SK-N-SH treated with all-trans-retinoic acid at 6 μM for 48 hours (cell line): ENCODE measurements around the gene MEPCE.
A peak's percentile ranks its signal among the peaks of the same experiment; 100 is the strongest.

ENCODE experiments used
- ATAC-seq: fragments of 200-7000 bp; cut with Tn5 transposase; 3 replicates; pipeline ENCODE4 v1.9.1; 2020; ENCODE audit warnings: mild to moderate bottlenecking, moderate library complexity
- ARNTL ChIP-seq: fragments of 450-650 bp; formaldehyde crosslinking; IDR thresholded peaks from 2 replicates; pipeline ENCODE4 v1.5.0; 2020; ENCODE audit warnings: low read depth, mild to moderate bottlenecking, moderate library complexity, borderline replicate concordance
- BACH2 ChIP-seq: fragments of 250-450 bp; sonication (Bioruptor Pico); IDR thresholded peaks from 2 replicates; pipeline ENCODE4 v1.9.0; 2021; ENCODE audit warnings: mild to moderate bottlenecking, borderline replicate concordance
- CSDC2 ChIP-seq: fragments of 250-450 bp; sonication (Bioruptor Pico); IDR thresholded peaks from 2 replicates; pipeline ENCODE4 v1.5.0; 2020; ENCODE audit warnings: mild to moderate bottlenecking, moderate library complexity
- ESRRG ChIP-seq: fragments of 250-450 bp; sonication (Bioruptor Pico); IDR thresholded peaks from 2 replicates; pipeline ENCODE4 v1.6.1; 2021; ENCODE audit warnings: mild to moderate bottlenecking
- GLIS3 ChIP-seq: fragments of 250-450 bp; sonication (Bioruptor Pico); IDR thresholded peaks from 2 replicates; pipeline ENCODE4 v1.5.0; 2020; ENCODE audit warnings: mild to moderate bottlenecking, moderate library complexity
- ISL1 ChIP-seq: fragments of 250-450 bp; sonication (Bioruptor Pico); IDR thresholded peaks from 2 replicates; pipeline ENCODE4 v2.1.2; 2022; ENCODE audit warnings: mild to moderate bottlenecking, moderate library complexity
- OSR1 ChIP-seq: fragments of 250-450 bp; sonication (Bioruptor Pico); IDR thresholded peaks from 2 replicates; pipeline ENCODE4 v1.8.0; 2022; ENCODE audit warnings: moderate library complexity, mild to moderate bottlenecking, inconsistent platforms
- TCF4 ChIP-seq: fragments of 250-450 bp; sonication (Bioruptor Pico); IDR thresholded peaks from 2 replicates; pipeline ENCODE4 v1.8.0; 2021; ENCODE audit warnings: mild to moderate bottlenecking, moderate library complexity, borderline replicate concordance
- TOX ChIP-seq: fragments of 250-450 bp; sonication (Bioruptor Pico); IDR thresholded peaks from 2 replicates; pipeline ENCODE4 v1.8.0; 2021; ENCODE audit warnings: mild to moderate bottlenecking, moderate library complexity, borderline replicate concordance
- ZC3H10 ChIP-seq: fragments of 250-450 bp; sonication (Bioruptor Pico); IDR thresholded peaks from 2 replicates; pipeline ENCODE4 v1.5.1; 2021; ENCODE audit warnings: mild to moderate bottlenecking, moderate library complexity
- ZFP3 ChIP-seq: fragments of 250-450 bp; sonication (Bioruptor Pico); IDR thresholded peaks from 2 replicates; pipeline ENCODE4 v1.5.0; 2020; ENCODE audit warnings: mild to moderate bottlenecking, moderate library complexity
- ZFP30 ChIP-seq: fragments of 450-650 bp; formaldehyde crosslinking; IDR thresholded peaks from 2 replicates; pipeline ENCODE4 v1.5.0; 2022; ENCODE audit warnings: mild to moderate bottlenecking, moderate library complexity
- ZNF565 ChIP-seq: fragments of 450-650 bp; formaldehyde crosslinking; conservative IDR thresholded peaks from 2 replicates; pipeline ENCODE4 v1.5.0; 2020; ENCODE audit warnings: low read depth, mild to moderate bottlenecking, moderate library complexity
- ZNF70 ChIP-seq: fragments of 450-650 bp; formaldehyde crosslinking; IDR thresholded peaks from 2 replicates; pipeline ENCODE4 v1.5.0; 2020; ENCODE audit warnings: mild to moderate bottlenecking, moderate library complexity
- ZNF8 ChIP-seq: fragments of 450-650 bp; formaldehyde crosslinking; IDR thresholded peaks from 2 replicates; pipeline ENCODE4 v1.5.0; 2020; ENCODE audit warnings: mild to moderate bottlenecking, moderate library complexity
- TF ChIP-seq, protein P1 (sequence below): fragments of 250-450 bp; sonication (Bioruptor Pico); IDR thresholded peaks from 2 replicates; pipeline ENCODE4 v1.8.0; 2020; ENCODE audit warnings: mild to moderate bottlenecking, moderate library complexity, borderline replicate concordance
- TF ChIP-seq, protein P2 (sequence below): fragments of 250-450 bp; sonication (Bioruptor Pico); IDR thresholded peaks from 2 replicates; pipeline ENCODE4 v1.5.1; 2021; ENCODE audit warnings: mild to moderate bottlenecking, moderate library complexity
- TF ChIP-seq, protein P3 (sequence below): fragments of 250-450 bp; sonication (Bioruptor Pico); IDR thresholded peaks from 2 replicates; pipeline ENCODE4 v1.5.0; 2020; ENCODE audit warnings: mild to moderate bottlenecking, moderate library complexity
- TF ChIP-seq, protein P4 (sequence below): fragments of 250-450 bp; sonication (Bioruptor Pico); IDR thresholded peaks from 2 replicates; pipeline ENCODE4 v1.5.1; 2020; ENCODE audit warnings: low read depth, mild to moderate bottlenecking, moderate library complexity
- TF ChIP-seq, protein P5 (sequence below): fragments of 250-450 bp; sonication (Bioruptor Pico); IDR thresholded peaks from 2 replicates; pipeline ENCODE4 v1.8.0; 2021; ENCODE audit warnings: low read depth, mild to moderate bottlenecking, moderate library complexity, borderline replicate concordance

The MEPCE gene

DNA sequence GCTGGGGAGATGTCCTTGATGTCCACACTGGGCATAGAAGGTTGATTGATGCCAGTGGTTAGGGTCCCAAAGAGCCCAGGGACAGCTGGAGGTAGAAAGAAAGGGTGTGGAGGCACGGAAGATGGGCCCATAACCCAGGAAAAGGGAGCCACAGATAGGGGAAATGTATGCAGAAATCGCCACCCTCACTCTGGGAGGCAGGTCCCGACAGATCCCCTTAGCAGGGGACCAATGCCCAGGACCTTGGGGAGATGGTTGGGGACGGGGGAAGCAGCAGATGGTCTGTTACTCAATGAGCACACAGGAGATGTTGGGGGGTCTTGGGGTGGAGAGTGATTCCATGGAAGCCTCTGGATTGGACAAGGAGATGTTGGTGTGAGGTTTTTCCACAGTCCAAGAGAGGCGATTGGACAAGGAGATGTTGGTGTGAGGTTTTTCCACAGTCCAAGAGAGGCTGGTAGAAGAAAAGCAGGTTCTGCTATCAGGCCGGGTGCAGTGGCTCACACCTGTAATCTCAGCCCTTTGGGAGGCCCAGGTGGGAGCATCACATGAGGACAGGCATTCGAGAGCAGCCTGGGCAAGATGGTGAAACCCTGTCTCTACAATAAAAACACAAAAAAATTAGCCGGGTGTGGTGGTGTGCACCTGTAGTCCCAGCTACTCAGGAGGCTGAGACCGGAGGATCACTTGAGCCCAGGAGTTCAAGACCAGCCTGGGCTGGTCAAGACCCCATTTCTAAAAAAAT is 13.6 kb downstream of the MEPCE start (continued):
- TF ChIP-seq, protein P1, sequence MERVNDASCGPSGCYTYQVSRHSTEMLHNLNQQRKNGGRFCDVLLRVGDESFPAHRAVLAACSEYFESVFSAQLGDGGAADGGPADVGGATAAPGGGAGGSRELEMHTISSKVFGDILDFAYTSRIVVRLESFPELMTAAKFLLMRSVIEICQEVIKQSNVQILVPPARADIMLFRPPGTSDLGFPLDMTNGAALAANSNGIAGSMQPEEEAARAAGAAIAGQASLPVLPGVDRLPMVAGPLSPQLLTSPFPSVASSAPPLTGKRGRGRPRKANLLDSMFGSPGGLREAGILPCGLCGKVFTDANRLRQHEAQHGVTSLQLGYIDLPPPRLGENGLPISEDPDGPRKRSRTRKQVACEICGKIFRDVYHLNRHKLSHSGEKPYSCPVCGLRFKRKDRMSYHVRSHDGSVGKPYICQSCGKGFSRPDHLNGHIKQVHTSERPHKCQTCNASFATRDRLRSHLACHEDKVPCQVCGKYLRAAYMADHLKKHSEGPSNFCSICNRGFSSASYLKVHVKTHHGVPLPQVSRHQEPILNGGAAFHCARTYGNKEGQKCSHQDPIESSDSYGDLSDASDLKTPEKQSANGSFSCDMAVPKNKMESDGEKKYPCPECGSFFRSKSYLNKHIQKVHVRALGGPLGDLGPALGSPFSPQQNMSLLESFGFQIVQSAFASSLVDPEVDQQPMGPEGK = no peak
- no peak for TF ChIP-seq ZNF8
- no peak for TF ChIP-seq ESRRG (CRISPR knock-in tag)
- no peak for TF ChIP-seq ZFP3 (CRISPR knock-in tag)
- TF ChIP-seq TCF4 = no peak
- TF ChIP-seq, protein P2, sequence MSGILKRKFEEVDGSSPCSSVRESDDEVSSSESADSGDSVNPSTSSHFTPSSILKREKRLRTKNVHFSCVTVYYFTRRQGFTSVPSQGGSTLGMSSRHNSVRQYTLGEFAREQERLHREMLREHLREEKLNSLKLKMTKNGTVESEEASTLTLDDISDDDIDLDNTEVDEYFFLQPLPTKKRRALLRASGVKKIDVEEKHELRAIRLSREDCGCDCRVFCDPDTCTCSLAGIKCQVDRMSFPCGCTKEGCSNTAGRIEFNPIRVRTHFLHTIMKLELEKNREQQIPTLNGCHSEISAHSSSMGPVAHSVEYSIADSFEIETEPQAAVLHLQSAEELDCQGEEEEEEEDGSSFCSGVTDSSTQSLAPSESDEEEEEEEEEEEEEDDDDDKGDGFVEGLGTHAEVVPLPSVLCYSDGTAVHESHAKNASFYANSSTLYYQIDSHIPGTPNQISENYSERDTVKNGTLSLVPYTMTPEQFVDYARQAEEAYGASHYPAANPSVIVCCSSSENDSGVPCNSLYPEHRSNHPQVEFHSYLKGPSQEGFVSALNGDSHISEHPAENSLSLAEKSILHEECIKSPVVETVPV (CRISPR knock-in tag) = no peak
- no peak for TF ChIP-seq CSDC2

DNA sequence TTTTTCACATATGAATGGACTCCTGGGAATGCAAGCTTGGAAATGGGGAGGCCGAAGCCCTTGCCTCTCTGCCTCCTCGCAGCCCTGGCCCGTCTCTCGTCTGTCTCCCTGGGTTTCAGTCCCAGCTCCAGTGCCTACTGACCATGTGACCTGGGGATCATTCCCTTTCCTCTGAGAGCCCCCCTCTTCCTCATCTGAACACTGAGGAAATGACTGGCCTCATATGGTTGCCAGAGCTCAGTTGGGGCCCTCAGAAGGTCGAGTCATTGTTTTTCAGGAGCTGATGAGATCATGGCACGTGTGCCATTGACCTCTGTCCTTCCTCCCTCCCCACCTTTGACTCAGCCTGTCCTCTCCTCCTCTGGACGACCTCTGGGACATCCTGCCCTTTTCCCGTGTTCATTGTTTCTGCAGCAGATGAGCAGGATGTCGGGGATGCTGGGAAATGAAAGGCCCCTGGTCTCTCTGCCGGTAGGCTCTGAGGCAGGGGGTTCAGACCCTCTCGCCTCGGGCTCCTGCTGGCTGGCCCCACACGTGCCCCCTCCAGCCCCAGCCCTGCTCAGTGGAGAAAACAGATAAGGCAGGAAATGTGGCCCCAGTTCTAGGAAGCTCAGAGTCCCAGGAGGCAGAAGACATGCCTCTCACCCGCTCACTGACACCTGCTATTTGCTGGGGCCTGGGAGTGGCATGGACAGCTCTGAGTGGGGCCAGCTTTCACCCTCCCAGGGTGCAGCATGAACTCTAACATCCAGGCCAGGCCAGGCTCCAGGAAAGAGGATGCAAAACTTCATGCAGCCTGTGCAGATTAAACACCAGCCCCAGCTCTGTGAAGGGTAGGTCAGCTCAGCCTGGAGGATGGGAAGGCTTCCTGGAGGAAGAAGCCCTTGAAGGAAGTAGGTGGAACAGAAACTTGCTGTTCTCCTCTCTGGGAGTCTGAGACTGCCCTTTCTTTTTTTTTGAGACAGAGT is 15.0 kb downstream of the MEPCE start:
- peak; percentile 40 for ATAC-seq
- TF ChIP-seq TCF4 = no peak
- TF ChIP-seq ZNF70 = no peak
- TF ChIP-seq, protein P2 (CRISPR knock-in tag) = no peak
- no peak for TF ChIP-seq GLIS3 (CRISPR knock-in tag)
- TF ChIP-seq ZC3H10 (CRISPR knock-in tag) = no peak
- no peak for TF ChIP-seq ARNTL (CRISPR knock-in tag)
- TF ChIP-seq, protein P3, sequence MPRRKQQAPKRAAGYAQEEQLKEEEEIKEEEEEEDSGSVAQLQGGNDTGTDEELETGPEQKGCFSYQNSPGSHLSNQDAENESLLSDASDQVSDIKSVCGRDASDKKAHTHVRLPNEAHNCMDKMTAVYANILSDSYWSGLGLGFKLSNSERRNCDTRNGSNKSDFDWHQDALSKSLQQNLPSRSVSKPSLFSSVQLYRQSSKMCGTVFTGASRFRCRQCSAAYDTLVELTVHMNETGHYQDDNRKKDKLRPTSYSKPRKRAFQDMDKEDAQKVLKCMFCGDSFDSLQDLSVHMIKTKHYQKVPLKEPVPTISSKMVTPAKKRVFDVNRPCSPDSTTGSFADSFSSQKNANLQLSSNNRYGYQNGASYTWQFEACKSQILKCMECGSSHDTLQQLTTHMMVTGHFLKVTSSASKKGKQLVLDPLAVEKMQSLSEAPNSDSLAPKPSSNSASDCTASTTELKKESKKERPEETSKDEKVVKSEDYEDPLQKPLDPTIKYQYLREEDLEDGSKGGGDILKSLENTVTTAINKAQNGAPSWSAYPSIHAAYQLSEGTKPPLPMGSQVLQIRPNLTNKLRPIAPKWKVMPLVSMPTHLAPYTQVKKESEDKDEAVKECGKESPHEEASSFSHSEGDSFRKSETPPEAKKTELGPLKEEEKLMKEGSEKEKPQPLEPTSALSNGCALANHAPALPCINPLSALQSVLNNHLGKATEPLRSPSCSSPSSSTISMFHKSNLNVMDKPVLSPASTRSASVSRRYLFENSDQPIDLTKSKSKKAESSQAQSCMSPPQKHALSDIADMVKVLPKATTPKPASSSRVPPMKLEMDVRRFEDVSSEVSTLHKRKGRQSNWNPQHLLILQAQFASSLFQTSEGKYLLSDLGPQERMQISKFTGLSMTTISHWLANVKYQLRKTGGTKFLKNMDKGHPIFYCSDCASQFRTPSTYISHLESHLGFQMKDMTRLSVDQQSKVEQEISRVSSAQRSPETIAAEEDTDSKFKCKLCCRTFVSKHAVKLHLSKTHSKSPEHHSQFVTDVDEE (CRISPR knock-in tag) = no peak
- TF ChIP-seq, protein P4, sequence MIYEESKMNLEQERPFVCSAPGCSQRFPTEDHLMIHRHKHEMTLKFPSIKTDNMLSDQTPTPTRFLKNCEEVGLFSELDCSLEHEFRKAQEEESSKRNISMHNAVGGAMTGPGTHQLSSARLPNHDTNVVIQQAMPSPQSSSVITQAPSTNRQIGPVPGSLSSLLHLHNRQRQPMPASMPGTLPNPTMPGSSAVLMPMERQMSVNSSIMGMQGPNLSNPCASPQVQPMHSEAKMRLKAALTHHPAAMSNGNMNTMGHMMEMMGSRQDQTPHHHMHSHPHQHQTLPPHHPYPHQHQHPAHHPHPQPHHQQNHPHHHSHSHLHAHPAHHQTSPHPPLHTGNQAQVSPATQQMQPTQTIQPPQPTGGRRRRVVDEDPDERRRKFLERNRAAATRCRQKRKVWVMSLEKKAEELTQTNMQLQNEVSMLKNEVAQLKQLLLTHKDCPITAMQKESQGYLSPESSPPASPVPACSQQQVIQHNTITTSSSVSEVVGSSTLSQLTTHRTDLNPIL = no peak
- no peak for TF ChIP-seq OSR1 (CRISPR knock-in tag)
- no peak for TF ChIP-seq ZFP3 (CRISPR knock-in tag)
- TF ChIP-seq ISL1 (CRISPR knock-in tag) = no peak
- TF ChIP-seq ZFP30 (CRISPR knock-in tag) = no peak
- no peak for TF ChIP-seq ZNF565
- TF ChIP-seq, protein P1 = no peak
- TF ChIP-seq, protein P5, sequence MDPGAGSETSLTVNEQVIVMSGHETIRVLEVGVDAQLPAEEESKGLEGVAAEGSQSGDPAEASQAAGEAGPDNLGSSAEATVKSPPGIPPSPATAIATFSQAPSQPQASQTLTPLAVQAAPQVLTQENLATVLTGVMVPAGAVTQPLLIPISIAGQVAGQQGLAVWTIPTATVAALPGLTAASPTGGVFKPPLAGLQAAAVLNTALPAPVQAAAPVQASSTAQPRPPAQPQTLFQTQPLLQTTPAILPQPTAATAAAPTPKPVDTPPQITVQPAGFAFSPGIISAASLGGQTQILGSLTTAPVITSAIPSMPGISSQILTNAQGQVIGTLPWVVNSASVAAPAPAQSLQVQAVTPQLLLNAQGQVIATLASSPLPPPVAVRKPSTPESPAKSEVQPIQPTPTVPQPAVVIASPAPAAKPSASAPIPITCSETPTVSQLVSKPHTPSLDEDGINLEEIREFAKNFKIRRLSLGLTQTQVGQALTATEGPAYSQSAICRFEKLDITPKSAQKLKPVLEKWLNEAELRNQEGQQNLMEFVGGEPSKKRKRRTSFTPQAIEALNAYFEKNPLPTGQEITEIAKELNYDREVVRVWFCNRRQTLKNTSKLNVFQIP = no peak
- no peak for TF ChIP-seq TOX (CRISPR knock-in tag)
- no peak for TF ChIP-seq BACH2 (CRISPR knock-in tag)
